GM12865 (cell line): ENCODE results near the gene ZNF148.

Experiments
- DNase-seq: peaks from one replicate; pipeline ENCODE4 v3.0.0; 2010; ENCODE audit warnings: low read depth
- H3K4me3 ChIP-seq: 2 replicates; pipeline ENCODE4 v1.5.1; 2011; ENCODE audit warnings: mild to moderate bottlenecking, low read depth, low read length, control low read depth
- TF ChIP-seq, protein P1 (sequence below): IDR thresholded peaks from 2 replicates; pipeline ENCODE4 v1.5.1; 2011; ENCODE audit warnings: low read length, control low read depth, low read depth, inconsistent platforms; ENCODE audit not compliant: insufficient read depth; ENCODE audit errors: missing control alignments

ZNF148 gene

DNA sequence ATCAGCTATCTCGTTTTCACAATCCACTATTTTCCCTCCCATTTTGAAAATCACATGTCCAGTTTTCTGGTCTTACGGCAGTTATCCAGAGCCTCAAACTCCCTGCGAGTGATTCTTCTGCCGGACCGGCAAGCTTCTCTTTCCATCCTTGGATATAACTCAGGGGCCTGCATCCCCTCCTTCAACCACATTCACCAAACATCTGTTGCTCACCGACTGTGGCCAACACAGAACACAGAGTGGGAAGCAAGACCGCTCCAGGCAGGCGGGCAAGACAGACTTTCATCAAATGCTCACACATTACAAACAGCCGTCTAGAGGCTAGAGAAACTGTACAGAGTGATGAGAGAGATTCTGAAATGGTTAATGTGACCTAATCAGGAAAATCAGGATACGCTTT lies 154.9 kb downstream of the ZNF148 start:
- H3K4me3 ChIP-seq = no peak overlapping the region
- DNase-seq = no peak
- TF ChIP-seq, protein P1, sequence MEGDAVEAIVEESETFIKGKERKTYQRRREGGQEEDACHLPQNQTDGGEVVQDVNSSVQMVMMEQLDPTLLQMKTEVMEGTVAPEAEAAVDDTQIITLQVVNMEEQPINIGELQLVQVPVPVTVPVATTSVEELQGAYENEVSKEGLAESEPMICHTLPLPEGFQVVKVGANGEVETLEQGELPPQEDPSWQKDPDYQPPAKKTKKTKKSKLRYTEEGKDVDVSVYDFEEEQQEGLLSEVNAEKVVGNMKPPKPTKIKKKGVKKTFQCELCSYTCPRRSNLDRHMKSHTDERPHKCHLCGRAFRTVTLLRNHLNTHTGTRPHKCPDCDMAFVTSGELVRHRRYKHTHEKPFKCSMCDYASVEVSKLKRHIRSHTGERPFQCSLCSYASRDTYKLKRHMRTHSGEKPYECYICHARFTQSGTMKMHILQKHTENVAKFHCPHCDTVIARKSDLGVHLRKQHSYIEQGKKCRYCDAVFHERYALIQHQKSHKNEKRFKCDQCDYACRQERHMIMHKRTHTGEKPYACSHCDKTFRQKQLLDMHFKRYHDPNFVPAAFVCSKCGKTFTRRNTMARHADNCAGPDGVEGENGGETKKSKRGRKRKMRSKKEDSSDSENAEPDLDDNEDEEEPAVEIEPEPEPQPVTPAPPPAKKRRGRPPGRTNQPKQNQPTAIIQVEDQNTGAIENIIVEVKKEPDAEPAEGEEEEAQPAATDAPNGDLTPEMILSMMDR = no peak

DNA sequence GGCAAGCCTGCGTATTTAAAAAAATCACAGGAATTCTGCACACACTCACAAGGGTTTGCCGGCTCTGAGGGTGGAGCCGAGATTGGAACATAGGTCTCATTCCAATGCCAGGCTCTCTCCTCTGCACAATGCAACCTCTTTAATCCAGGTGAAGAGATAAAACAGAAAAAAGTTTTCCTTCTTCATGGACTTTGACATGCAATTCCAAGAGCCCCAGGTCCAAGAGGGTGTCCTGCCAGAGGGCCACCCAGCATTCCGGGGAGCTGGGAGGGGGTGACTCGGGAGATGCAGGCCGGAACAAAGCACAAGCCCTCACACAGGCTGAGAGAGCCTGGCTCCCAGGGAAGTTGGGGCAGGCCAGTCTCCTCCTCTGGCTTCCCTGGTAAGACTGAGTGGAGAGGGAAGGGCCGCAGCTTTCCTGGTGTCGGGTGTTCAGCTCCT lies 155.8 kb downstream of the ZNF148 start:
- TF ChIP-seq, protein P1 = no peak
- H3K4me3 ChIP-seq = no peak overlapping the region
- DNase-seq = no peak

DNA sequence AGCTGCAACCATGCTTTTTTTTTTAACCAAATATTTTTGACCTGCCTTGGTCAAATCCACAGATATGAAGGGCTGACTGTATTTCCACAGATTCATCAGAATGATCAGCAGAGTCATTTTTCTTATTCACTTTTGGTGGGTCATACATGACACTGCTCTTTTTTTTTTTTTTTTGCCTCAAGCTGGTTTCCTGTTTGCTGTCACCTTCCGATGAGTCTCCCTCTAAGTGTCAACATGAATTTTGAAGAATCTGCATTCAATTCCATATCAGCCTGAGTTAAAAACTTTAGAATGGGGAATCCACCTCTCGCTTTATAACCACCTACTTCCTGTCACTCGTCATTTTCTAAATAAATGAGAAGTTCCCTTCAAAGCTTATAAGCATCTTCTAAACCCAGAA lies 160.4 kb downstream of the ZNF148 start:
- no peak overlapping the region for H3K4me3 ChIP-seq
- DNase-seq = peak; percentile 39
- TF ChIP-seq, protein P1 = no peak

DNA sequence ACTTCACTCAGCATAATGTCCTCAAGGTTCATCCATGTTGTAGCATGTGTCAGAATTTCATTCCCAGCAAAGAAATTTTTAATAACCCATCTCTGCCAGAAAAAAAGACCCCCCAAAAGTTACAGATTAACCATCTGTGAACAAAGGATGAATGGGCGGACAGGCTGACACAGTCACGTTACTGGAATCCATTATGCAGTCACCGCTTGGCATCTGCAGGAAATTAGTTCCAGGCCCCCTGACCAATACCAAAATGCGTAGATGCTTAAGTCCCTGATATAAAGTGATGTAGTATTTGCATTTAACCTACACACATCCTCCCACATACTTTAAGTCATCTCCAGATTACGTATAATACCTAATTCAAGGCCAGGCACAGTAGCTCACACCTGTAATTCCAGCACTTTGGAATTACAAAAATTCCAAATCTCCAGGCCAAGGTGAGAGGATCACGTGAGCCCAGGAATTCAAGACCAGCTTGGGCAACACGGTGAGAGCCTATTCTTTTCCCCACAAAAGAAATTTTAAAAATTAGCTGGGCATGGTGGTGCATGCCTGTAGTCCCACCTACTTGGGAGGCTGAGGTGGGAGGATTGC lies 161.1 kb downstream of the ZNF148 start:
- no peak for DNase-seq
- H3K4me3 ChIP-seq = no peak overlapping the region
- TF ChIP-seq, protein P1 = no peak

- no peak for DNase-seq
- TF ChIP-seq, protein P1 = no peak
- no peak overlapping the region for H3K4me3 ChIP-seq
These were observed 161.8 kb downstream of the ZNF148 start for GRCh38 chr3:125213364-125213755.

DNA sequence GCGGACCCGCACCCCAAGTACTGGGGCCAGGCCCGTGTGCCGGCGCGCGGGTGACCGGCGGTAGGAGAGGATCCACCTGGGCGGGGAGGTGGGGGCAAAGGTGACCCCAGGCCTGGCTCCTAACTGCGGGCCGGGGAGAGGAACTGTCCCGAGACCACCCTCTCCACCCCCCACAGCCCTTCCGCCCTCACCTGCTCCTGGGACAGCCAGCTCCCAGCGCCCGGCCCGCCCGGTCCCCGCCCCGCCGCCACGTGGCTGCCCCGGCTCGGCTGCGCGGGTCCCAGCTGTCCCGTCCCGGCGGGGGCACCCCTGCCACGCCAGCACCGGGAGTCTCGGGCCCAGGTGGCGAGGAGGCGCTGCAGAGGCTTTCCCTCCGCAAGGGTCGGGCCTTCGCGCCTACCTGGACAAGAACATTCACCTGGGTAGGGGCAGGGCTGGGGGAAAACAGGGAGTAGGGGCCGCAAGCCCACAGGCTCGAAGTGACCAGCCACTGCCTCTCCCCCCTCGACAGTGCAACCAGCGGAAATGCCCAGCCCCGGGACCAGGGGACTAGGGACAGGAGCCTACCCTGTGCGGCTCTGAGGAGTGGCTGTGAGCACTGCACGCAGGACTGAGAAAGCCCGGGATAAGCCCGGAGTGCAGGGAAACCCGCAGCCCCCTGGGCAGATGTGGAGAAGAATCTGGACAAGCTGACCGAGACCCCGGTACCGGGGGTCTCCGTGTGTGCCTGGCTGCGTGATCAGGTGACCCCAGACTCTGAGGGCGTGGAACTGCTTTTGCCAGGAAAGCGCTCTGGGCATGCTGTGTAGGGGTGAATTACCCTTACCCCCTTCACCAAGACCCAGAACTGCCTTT lies 162.4 kb downstream of the ZNF148 start, which contains the start of gene SLC12A8:
SLC12A8 (minus strand) TSS at position 240 of the 855 bp plus-strand sequence. CDS start 1,399 bp downstream, outside the sequence.
- no peak for DNase-seq
- peak within 1 kb of the TSS; percentile 56 for H3K4me3 ChIP-seq
- TF ChIP-seq, protein P1 = no peak
